Neuronal stem cell (in vitro differentiated cells): ENCODE data around the gene CDC34.
A peak's percentile ranks its signal among the peaks of the same experiment; 100 is the strongest.
"Not testable (repeated sequence)": the region's sequence is repeated elsewhere in the genome, so short reads cannot be mapped to it uniquely, and the experiment has no call there.

Experiments
- DNase-seq: peaks from one replicate; pipeline ENCODE4 v3.0.0-alpha.2; 2013; ENCODE audit warnings: low spot score
- H2AFZ ChIP-seq: one replicate; pipeline ENCODE4 v1.6.1; 2013; ENCODE audit warnings: mild to moderate bottlenecking, low read length, inconsistent platforms
- H2AK5ac ChIP-seq: 2 replicates; pipeline ENCODE4 v1.6.1; 2013; ENCODE audit warnings: low read depth, mild to moderate bottlenecking, inconsistent platforms, low read length, moderate library complexity, mixed read lengths
- H2BK120ac ChIP-seq: 2 replicates; pipeline ENCODE4 v1.6.1; 2013; ENCODE audit warnings: low read depth, mild to moderate bottlenecking, inconsistent platforms, low read length, moderate library complexity, mixed read lengths
- H2BK12ac ChIP-seq: one replicate; pipeline ENCODE4 v1.6.1; 2013; ENCODE audit warnings: low read length, inconsistent platforms
- H2BK15ac ChIP-seq: 2 replicates; pipeline ENCODE4 v1.6.1; 2013; ENCODE audit warnings: mild to moderate bottlenecking, low read length, inconsistent platforms, mixed read lengths
- H2BK5ac ChIP-seq: one replicate; pipeline ENCODE4 v1.6.1; 2013; ENCODE audit warnings: inconsistent platforms, mild to moderate bottlenecking, low read length, moderate library complexity
- H3K14ac ChIP-seq: one replicate; pipeline ENCODE4 v1.6.1; 2013; ENCODE audit warnings: low read length, inconsistent platforms
- H3K18ac ChIP-seq: 2 replicates; pipeline ENCODE4 v1.6.1; 2013; ENCODE audit warnings: low read length, inconsistent platforms
- H3K23ac ChIP-seq: 2 replicates; pipeline ENCODE4 v1.6.1; 2013; ENCODE audit warnings: low read depth, mild to moderate bottlenecking, mixed read lengths, low read length, inconsistent platforms; ENCODE audit not compliant: poor library complexity
- H3K27ac ChIP-seq: replicated peaks from 3 replicates; pipeline ENCODE4 v1.5.1; 2013; ENCODE audit warnings: low read length, inconsistent platforms
- H3K27me3 ChIP-seq, 3 experiments: 2 replicates each; pipeline ENCODE4 v1.6.1; 2013; ENCODE audit warnings: low read length in 3 of 3, mild to moderate bottlenecking in 2 of 3, inconsistent platforms in 1 of 3, low read depth in 1 of 3, mixed read lengths in 1 of 3, moderate library complexity in 1 of 3; ENCODE audit not compliant: control insufficient read depth in 3 of 3, insufficient read depth in 3 of 3
- H3K36me3 ChIP-seq, 2 donors: replicated peaks in 1 of 2; 2 replicates each; pipeline ENCODE4 v1.6.1; 2013; ENCODE audit warnings: low read length in 2 of 2; ENCODE audit not compliant: control insufficient read depth in 2 of 2, insufficient read depth in 2 of 2
- H3K4ac ChIP-seq: 2 replicates; pipeline ENCODE4 v1.6.1; 2013; ENCODE audit warnings: inconsistent platforms, mild to moderate bottlenecking, low read length, moderate library complexity
- H3K4me1 ChIP-seq, 2 donors: 1 replicate in 1 of 2; 2 replicates in 1 of 2; pipeline ENCODE4 v1.6.1; 2013; ENCODE audit warnings: low read length in 2 of 2, low read depth in 1 of 2; ENCODE audit not compliant: control insufficient read depth in 2 of 2, insufficient read depth in 1 of 2
- H3K4me2 ChIP-seq: one replicate; pipeline ENCODE4 v1.6.1; 2013; ENCODE audit warnings: mild to moderate bottlenecking, low read length, inconsistent platforms; ENCODE audit not compliant: insufficient read depth, poor library complexity, severe bottlenecking
- H3K4me3 ChIP-seq, 2 donors: 2 replicates each; pipeline ENCODE4 v1.5.1; 2013; ENCODE audit warnings: low read length in 2 of 2, mild to moderate bottlenecking in 2 of 2, inconsistent platforms in 1 of 2, moderate library complexity in 1 of 2
- H3K79me1 ChIP-seq: one replicate; pipeline ENCODE4 v1.6.1; 2013; ENCODE audit warnings: low read depth, mild to moderate bottlenecking, inconsistent platforms, low read length, moderate library complexity
- H3K9ac ChIP-seq: one replicate; pipeline ENCODE4 v1.6.1; 2013; ENCODE audit warnings: mild to moderate bottlenecking, low read depth, low read length, inconsistent platforms; ENCODE audit not compliant: poor library complexity
- H3K9me3 ChIP-seq, 2 donors: replicated peaks in 1 of 2; 2 replicates each; pipeline versions ENCODE3 to v1.6.1; 2013; ENCODE audit warnings: low read length in 2 of 2, mild to moderate bottlenecking in 2 of 2, inconsistent platforms in 1 of 2, low read depth in 1 of 2, mixed read lengths in 1 of 2, moderate library complexity in 1 of 2; ENCODE audit not compliant: control insufficient read depth in 2 of 2, insufficient read depth in 1 of 2
- H4K8ac ChIP-seq: one replicate; pipeline ENCODE4 v1.6.1; 2013; ENCODE audit warnings: low read depth, mild to moderate bottlenecking, inconsistent platforms, low read length, moderate library complexity
- H4K91ac ChIP-seq: one replicate; pipeline ENCODE4 v1.6.1; 2013; ENCODE audit warnings: low read length, low read depth, mild to moderate bottlenecking, inconsistent platforms; ENCODE audit not compliant: poor library complexity
- WGBS, 2 donors: extraction: QIAGEN DNeasy Blood & Tissue Kit; methylation state at CpG; one replicate each; pipeline ENCODE4 v1.1.7; 2013; ENCODE audit warnings: missing lambda C conversion rate in 2 of 2, mixed read lengths in 1 of 2; ENCODE audit not compliant: insufficient read length in 2 of 2, insufficient replicate concordance in 1 of 2; ENCODE audit errors: extremely low coverage in 2 of 2; 5-methylcytosine and 5-hydroxymethylcytosine counted together

Gene CDC34

DNA sequence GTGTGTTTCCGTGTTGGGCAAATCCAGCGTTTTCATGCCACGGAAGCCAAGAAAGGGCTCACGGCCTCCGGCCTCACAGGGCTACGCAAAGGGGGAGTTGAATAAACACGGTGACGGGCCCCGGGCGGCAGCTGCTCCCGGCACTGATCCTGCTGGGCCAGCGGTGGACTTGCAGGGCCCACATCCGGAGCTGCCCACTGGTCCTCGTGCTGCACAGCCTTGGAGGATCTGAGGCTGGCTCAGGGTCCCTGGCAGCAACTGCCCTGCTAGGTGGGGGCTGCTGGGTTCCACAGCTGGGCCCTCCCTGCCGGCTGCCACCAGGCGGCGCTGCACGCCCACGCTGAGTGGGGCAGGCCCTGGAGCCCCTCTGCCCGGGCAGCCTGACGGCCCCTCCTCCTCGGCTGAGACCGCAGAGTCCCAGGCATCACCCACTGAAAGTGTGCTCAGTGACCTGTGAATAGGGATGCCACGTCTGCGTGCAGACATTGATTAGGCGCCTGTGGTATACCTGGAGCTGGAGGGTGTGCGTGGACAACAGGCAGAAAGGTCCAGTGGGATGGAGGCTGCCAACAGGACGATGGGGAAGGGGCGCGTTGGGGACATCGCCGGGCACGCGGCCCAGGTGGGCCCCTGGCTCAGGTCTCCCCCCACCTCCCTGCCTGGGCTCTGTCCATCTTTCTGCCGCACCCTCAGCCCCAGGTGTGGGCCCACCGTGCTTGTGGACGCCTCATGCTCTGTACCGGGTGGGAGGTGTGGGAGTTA lies 52.9 kb downstream of the CDC34 start:
- Histone ChIP-seq H3K4me3 (no peak overlapping the region), H2AK5ac (peak overlapping the region; percentile 56), H2BK120ac (no peak overlapping the region), H4K8ac (peak overlapping the region; percentile 43), H4K91ac (no peak overlapping the region), H2BK12ac (peak overlapping the region; percentile 73), H3K14ac (no peak overlapping the region), H3K27ac (peak overlapping the region; percentile 66), H3K23ac (peak overlapping the region; percentile 78), H3K79me1 (peaks cover 18% of the 10 kb centered on the region), H3K4ac (no peak overlapping the region), H2AFZ (no peak overlapping the region), H2BK15ac (no peak overlapping the region), H2BK5ac (peak overlapping the region; percentile 24), H3K27me3 (peaks cover 11 to 15% (median 15%) of the 10 kb centered on the region in 3 experiments), H3K9ac (peak overlapping the region; percentile 50), H3K18ac (peak overlapping the region; percentile 88), H3K36me3 (peaks cover 30 to 37% of the 10 kb centered on the region in 2 donors), H3K9me3 (no peaks in the 10 kb centered on the region), H3K4me1 (peaks cover 5 to 6% of the 10 kb centered on the region in 2 donors), H3K4me2 (peak overlapping the region; percentile 11)
- DNase-seq: peak; percentile 56
- WGBS, 2 donors: no CpG with 5 or more reads among the region's 38 CpGs

DNA sequence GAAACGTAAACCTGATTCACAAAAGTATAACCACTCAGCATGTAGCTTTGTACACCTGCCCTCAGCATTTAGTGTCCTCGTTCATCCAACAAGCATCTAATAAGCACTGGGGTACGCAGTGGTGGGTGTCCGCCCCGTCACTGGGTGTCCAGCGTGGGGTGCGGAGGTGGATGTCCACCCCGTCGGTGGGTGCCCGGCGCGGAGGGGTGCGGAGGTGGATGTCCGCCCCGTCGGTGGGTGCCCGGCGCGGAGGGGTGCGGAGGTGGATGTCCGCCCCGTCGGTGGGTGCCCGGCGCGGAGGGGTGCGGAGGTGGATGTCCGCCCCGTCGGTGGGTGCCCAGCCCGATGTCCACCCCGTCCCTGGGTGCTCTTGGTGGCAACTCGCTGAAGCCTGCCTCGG lies 53.6 kb downstream of the CDC34 start:
- not testable (repeated sequence) for H2AFZ ChIP-seq, H3K4me3 ChIP-seq, H3K9ac ChIP-seq, H2BK5ac ChIP-seq, H3K14ac ChIP-seq, H2BK120ac ChIP-seq, H3K9me3 ChIP-seq, H2AK5ac ChIP-seq, DNase-seq, H2BK15ac ChIP-seq, H3K4ac ChIP-seq, H4K91ac ChIP-seq, H3K4me2 ChIP-seq, H2BK12ac ChIP-seq, H3K4me1 ChIP-seq, H3K27ac ChIP-seq, H4K8ac ChIP-seq
- H3K18ac ChIP-seq: peak overlapping the region; percentile 8
- H3K23ac ChIP-seq: peak overlapping the region; percentile 78
- no CpG with 5 or more reads among the region's 34 CpGs for WGBS, 2 donors
- peaks cover 23 to 30% of the 10 kb centered on the region in 2 donors for H3K36me3 ChIP-seq
- H3K27me3 ChIP-seq: peaks cover 14 to 19% (median 16%) of the 10 kb centered on the region in 3 experiments
- H3K79me1 ChIP-seq: peaks cover 13% of the 10 kb centered on the region

DNA sequence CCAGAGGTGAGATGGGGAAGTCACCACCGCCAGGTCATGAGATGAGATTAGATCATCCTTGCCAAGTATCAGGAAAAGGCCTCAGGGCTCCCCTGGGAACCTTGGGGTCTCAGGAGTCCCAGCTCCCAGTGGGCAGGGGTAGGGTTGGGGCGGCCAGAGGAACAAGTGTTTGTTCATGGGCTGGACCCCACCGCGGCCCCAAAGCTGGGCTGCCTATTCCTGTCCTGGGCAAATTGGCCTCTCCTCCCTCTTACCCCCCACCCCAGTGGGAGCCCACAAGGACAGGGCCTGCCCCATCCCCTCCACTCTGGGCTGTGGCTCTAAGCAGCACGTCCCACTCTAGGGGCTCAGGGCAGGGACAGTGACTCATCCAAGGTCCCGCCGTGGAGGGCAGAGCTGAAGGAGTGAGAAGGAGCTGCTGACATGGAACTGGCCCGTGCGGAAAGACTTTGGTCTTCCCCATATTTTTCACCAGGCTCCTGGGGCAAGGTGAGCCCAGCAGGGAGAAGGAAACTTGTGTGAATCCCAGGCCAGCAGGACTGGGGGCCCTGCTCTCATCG lies 54.1 kb downstream of the CDC34 start:
- DNase-seq: no peak
- H3K4me1 ChIP-seq: peaks cover 5 to 6% of the 10 kb centered on the region in 2 donors

DNA sequence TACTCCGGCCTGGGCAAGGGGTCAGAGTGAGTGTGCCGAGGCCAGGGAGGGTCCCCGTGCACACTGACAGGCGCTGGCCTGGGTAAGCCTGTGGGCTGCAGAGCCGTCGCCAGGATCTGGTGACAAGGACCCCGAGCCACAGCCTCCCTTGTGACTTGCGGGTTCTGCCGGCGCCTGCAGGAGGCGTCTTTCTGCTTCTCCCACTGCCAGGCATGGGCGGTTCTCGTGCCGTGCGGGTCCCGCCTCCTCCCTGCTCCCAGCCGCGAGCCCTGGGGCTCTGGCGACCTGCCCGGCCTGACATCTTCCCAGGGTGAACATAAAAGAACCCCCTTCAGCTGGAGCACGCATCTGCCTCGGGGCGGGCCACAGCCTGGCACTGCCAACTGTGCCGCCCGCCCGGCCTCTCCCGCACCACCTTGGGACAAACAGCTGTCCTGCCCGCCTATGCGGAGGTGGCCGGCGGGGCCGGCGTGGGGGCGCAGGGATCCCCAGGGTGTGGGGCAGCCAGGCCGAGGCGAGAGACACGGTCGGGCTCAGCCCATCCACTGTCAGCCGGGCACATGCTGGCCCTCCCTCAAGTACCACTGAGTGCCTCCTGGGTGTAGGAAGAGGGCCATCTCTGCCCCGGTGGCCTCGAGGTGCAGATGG lies 56.7 kb downstream of the CDC34 start:
- H3K27ac ChIP-seq: no peak overlapping the region
- no peak overlapping the region for H3K4me3 ChIP-seq
- H3K9ac ChIP-seq: peak overlapping the region; percentile 81
- no CpG with 5 or more reads among the region's 41 CpGs for WGBS, 2 donors
- peak; percentile 49 for DNase-seq
- H3K9me3 ChIP-seq: peaks cover 0 to 1% of the 10 kb centered on the region in 2 donors
- peaks cover 5 to 7% of the 10 kb centered on the region in 2 donors for H3K4me1 ChIP-seq
- H2AK5ac ChIP-seq: peak overlapping the region; percentile 81
- peak overlapping the region; percentile 13 for H2BK5ac ChIP-seq
- H3K27me3 ChIP-seq: peaks cover 26 to 45% (median 45%) of the 10 kb centered on the region in 3 experiments
- H3K4me2 ChIP-seq: peak overlapping the region; percentile 14
- no peak overlapping the region for H4K91ac ChIP-seq
- peaks cover 3 to 7% of the 10 kb centered on the region in 2 donors for H3K36me3 ChIP-seq
- H2BK15ac ChIP-seq: no peak overlapping the region
- H3K14ac ChIP-seq: peak overlapping the region; percentile 31
- peak overlapping the region; percentile 58 for H2BK12ac ChIP-seq
- H3K23ac ChIP-seq: peak overlapping the region; percentile 93
- H4K8ac ChIP-seq: no peak overlapping the region
- no peak overlapping the region for H2BK120ac ChIP-seq
- peaks cover 6% of the 10 kb centered on the region for H3K79me1 ChIP-seq
- H2AFZ ChIP-seq: peak overlapping the region; percentile 59
- H3K4ac ChIP-seq: peak overlapping the region; percentile 53
- H3K18ac ChIP-seq: peak overlapping the region; percentile 78

More for the DNA sequence above, 54.1 kb downstream of the CDC34 start:
- H3K14ac ChIP-seq: no peak overlapping the region
- no peaks in the 10 kb centered on the region for H3K9me3 ChIP-seq
- no peak overlapping the region for H4K8ac ChIP-seq
- no peak overlapping the region for H2AFZ ChIP-seq
- no peak overlapping the region for H3K4me3 ChIP-seq
- no peak overlapping the region for H3K4ac ChIP-seq
- no peak overlapping the region for H2BK5ac ChIP-seq
- no peak overlapping the region for H4K91ac ChIP-seq
- no peak overlapping the region for H3K4me2 ChIP-seq
- H2BK12ac ChIP-seq: no peak overlapping the region
- H3K27me3 ChIP-seq: peaks cover 18 to 24% (median 19%) of the 10 kb centered on the region in 3 experiments
- no peak overlapping the region for H3K18ac ChIP-seq
- H2AK5ac ChIP-seq: no peak overlapping the region
- H2BK15ac ChIP-seq: no peak overlapping the region
- no CpG with 5 or more reads among the region's 10 CpGs for WGBS, 2 donors
- H3K79me1 ChIP-seq: peaks cover 9% of the 10 kb centered on the region
- no peak overlapping the region for H3K9ac ChIP-seq
- H2BK120ac ChIP-seq: no peak overlapping the region
- H3K36me3 ChIP-seq: peaks cover 18 to 25% of the 10 kb centered on the region in 2 donors
- H3K23ac ChIP-seq: peak overlapping the region; percentile 78
- no peak overlapping the region for H3K27ac ChIP-seq
